Measurements from ENCODE around the gene PPP1R14D.

The PPP1R14D gene

DNA sequence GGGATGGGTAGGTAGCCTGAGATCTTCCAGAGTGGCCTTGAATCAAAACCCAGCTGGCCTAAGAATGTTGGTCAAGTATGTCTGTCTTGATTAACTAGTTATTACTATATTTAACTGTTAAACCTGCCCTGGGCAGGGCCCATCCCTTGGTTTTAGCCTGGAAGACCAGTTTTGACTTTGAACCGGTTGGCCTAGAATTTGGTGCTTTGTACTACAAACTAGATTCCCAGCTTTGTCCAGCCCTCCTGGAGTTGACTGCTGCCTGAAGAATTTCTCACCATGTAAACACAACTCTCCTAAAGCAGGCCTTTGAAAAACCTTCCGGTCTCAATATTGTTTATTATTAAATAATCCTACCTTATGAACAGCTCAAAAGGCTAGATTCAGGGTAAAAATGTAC is 42.7 kb downstream of the PPP1R14D start:
- TF ChIP-seq POLR2A (IDR thresholded peaks at IDR 0.05; ENCODE audit: extremely low read depth, insufficient read length) = no peak
- TF ChIP-seq, protein P1, sequence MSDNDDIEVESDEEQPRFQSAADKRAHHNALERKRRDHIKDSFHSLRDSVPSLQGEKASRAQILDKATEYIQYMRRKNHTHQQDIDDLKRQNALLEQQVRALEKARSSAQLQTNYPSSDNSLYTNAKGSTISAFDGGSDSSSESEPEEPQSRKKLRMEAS (IDR thresholded peaks at IDR 0.05; ENCODE audit: low read depth, low read length) = no peak
- TF ChIP-seq, protein P2, sequence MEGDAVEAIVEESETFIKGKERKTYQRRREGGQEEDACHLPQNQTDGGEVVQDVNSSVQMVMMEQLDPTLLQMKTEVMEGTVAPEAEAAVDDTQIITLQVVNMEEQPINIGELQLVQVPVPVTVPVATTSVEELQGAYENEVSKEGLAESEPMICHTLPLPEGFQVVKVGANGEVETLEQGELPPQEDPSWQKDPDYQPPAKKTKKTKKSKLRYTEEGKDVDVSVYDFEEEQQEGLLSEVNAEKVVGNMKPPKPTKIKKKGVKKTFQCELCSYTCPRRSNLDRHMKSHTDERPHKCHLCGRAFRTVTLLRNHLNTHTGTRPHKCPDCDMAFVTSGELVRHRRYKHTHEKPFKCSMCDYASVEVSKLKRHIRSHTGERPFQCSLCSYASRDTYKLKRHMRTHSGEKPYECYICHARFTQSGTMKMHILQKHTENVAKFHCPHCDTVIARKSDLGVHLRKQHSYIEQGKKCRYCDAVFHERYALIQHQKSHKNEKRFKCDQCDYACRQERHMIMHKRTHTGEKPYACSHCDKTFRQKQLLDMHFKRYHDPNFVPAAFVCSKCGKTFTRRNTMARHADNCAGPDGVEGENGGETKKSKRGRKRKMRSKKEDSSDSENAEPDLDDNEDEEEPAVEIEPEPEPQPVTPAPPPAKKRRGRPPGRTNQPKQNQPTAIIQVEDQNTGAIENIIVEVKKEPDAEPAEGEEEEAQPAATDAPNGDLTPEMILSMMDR (IDR thresholded peaks at IDR 0.05; ENCODE audit: low read depth, low read length) = no peak
- TF ChIP-seq MYC (IDR thresholded peaks at IDR 0.05; ENCODE audit: low read depth, low read length) = no peak
- DNase-seq (ENCODE audit: low read depth) = no peak
- no peak overlapping the region for H3K4me3 ChIP-seq (ENCODE audit: low read depth, low read length)

DNA sequence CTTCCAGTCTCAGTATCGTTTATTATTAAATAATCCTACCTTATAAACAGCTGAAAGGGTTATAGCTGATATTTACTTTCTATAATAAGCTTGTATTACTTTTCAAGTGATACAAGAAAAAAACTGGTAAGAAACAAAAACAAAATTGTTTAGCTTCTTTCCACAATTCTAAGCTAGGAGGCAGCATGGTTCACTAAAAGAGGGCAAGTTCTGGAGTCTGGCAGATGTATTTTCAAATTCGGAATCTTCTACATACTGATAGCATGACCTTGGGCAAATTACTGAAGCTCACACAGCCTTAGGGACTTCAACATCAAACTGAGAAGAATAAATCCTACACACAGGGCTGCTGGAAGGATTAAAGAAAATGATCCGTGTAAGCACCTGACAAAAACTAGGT is 43.3 kb downstream of the PPP1R14D start:
- TF ChIP-seq MYC (IDR thresholded peaks at IDR 0.05; ENCODE audit: low read depth, low read length) (no peak), POLR2A (IDR thresholded peaks at IDR 0.05; ENCODE audit: extremely low read depth, insufficient read length) (no peak)
- TF ChIP-seq, protein P2 (IDR thresholded peaks at IDR 0.05; ENCODE audit: low read depth, low read length) = no peak
- TF ChIP-seq, protein P1 (IDR thresholded peaks at IDR 0.05; ENCODE audit: low read depth, low read length) = no peak
- no peak for DNase-seq (ENCODE audit: low read depth)
- H3K4me3 ChIP-seq (ENCODE audit: low read depth, low read length) = no peak overlapping the region

DNA sequence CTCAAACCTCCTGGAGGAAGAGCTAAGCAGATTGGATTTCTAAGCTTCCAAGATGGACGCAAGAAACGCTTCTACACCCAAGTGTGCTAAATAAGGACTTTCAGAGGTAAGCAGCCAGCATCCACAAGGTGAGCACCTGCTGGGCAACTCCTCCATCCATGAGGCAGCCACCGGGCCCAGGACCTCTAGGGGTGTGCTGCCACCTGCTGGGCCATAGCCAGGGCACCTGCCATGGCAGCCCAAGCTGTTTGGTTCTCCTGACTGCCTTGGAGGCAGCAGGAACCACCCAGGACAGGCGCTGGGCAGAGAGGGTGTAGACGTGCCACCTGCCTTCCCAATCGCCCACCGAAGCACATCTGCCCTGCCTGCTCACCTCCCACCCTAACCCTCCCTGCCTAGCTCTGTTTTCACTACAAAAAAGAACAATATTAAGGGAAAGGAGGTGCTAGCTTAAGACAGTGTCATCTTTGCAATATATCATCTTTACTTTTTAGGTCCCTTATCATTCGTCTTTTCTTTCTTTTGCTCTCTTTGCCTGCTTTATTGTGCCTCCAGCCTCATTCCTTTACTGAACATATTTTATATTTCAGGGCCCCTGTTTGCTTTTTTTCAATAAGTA is 45.8 kb downstream of the PPP1R14D start:
- peak; percentile 68 for DNase-seq (ENCODE audit: low read depth)
- TF ChIP-seq, protein P1 (IDR thresholded peaks at IDR 0.05; ENCODE audit: low read depth, low read length) = peak; percentile 65
- TF ChIP-seq, protein P2 (IDR thresholded peaks at IDR 0.05; ENCODE audit: low read depth, low read length) = peak; percentile 79
- peak; percentile 58; the same call in 1 of the 2 replicates for TF ChIP-seq MYC (IDR thresholded peaks at IDR 0.05; ENCODE audit: low read depth, low read length)
- TF ChIP-seq POLR2A (IDR thresholded peaks at IDR 0.05; ENCODE audit: extremely low read depth, insufficient read length) = no peak
- no peak overlapping the region for H3K4me3 ChIP-seq (ENCODE audit: low read depth, low read length)

DNA sequence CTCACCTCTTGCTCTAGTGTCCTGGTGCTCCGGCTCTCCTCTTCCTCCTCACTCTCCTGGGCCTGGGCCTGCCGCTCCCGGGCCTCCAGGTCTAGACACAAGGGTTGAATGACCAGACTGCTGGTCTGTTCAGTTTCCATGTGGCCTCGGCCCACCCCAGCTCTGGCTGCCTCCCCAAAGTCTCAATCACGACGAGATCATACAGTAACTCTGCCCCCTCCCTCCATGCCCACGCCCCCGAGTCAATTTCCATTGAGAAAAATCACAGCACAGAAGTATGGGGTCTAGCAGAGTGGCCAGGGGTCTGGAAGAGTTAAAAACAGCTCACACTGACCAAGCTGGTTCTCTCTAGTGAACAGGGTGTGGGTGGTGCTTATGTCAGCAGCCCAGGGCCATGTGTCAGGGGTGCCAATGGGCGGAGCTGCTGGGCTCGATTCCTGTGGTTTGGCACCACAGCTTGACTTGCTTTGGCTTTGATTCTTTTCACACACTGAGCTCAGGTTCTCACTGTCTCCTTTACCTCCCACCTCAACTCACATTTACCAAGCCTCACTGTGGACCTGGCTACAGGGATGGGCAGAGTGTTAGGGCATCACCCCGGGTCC is 51.9 kb downstream of the PPP1R14D start:
- no peak for DNase-seq (ENCODE audit: low read depth)
- H3K4me3 ChIP-seq (ENCODE audit: low read depth, low read length) = no peak overlapping the region
- TF ChIP-seq, protein P2 (IDR thresholded peaks at IDR 0.05; ENCODE audit: low read depth, low read length) = no peak
- TF ChIP-seq, protein P1 (IDR thresholded peaks at IDR 0.05; ENCODE audit: low read depth, low read length) = no peak
- TF ChIP-seq POLR2A (IDR thresholded peaks at IDR 0.05; ENCODE audit: extremely low read depth, insufficient read length) = no peak
- TF ChIP-seq MYC (IDR thresholded peaks at IDR 0.05; ENCODE audit: low read depth, low read length) = no peak

DNA sequence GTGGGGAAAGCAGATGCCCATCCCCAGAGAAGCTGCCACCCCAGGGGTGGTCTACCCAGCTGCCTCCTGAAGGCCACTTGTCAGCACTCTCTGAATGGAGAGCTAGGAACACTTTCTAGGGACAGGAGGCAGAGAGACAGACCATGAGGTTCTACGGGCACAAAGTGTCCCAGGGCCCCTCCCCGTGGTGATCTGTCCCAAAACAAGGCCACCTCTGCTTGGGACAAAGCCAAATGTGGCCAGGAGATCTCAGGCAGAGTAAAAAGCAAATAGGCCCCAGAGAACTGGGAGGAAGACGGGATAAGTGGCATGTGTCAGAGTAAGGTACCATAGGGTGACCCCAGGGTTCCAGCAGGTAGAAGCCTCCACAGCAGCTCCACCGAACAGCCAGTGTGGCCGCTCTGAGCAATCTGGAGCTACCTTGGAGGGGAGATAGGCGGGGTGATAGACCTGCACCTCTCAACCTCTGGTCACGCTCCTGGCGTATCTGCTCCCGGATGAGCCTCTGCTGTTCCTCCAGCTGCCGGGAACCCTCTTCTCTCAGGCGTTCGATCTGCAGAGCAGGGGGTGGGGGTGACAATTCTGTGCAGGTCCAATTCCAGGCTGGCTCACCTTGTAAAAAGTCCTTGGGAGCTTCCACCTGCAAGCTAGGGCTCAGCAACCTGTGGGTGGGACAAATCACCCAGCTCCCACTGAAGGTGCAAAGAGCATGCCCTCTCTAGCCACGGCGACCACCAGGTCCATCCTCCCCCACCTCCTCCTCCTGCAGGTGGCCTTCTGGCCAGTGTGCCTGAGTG is 52.6 kb downstream of the PPP1R14D start:
- TF ChIP-seq MYC (IDR thresholded peaks at IDR 0.05; ENCODE audit: low read depth, low read length) = no peak
- TF ChIP-seq, protein P2 (IDR thresholded peaks at IDR 0.05; ENCODE audit: low read depth, low read length) = no peak
- TF ChIP-seq, protein P1 (IDR thresholded peaks at IDR 0.05; ENCODE audit: low read depth, low read length) = no peak
- no peak overlapping the region for H3K4me3 ChIP-seq (ENCODE audit: low read depth, low read length)
- DNase-seq (ENCODE audit: low read depth) = no peak
